Measurements from ENCODE around the gene ATP10A. TPM values are rescaled to one million over a fixed set of nuclear protein-coding genes. Genes with fewer than 3 reads are reported as not detected.
A peak's percentile ranks its signal among the peaks of the same experiment; 100 is the strongest.

Gene ATP10A
- total and polyA plus RNA-seq, 2 of the 8 experiments (the other 6 are each of a cell fraction or from before 2014, with no cell fraction given), result 2.0 to 2.8 TPM

- no peaks in the 10 kb centered on the region; a peak in 1 of 7 replicates for H3K4me1 ChIP-seq (replicated peaks in 1 of 4; ENCODE audit: control insufficient read depth in 3 of 4, insufficient read depth in 4 of 4, low read length in 3 of 4)
- H2BK20ac ChIP-seq (ENCODE audit: low read length), result no peak overlapping the region
- no peak overlapping the region for H2BK12ac ChIP-seq (ENCODE audit: low read depth, low read length)
- no peak overlapping the region for H2BK5ac ChIP-seq (ENCODE audit: low read depth, low read length)
- H3K56ac ChIP-seq (replicated peaks; ENCODE audit: insufficient read length, low read depth, low read length), result no peak overlapping the region
- H3K9me3 ChIP-seq (ENCODE audit: insufficient read depth in 2 of 2, low read depth in 1 of 2, low read length in 1 of 2), result no peaks in the 10 kb centered on the region
- no peak overlapping the region for H4K91ac ChIP-seq (replicated peaks; ENCODE audit: insufficient read length, low read length)
- FAIRE-seq (no peak), DNase-seq (ENCODE audit: low read depth in 1 of 2, low spot score in 2 of 2) (no peak)
- peak overlapping the region; percentile 83; the same call in 1 of the 2 replicates for H4K8ac ChIP-seq (ENCODE audit: extremely low read depth, insufficient read depth, low read length)
- no peak overlapping the region for H2BK120ac ChIP-seq (replicated peaks; ENCODE audit: low read depth, low read length)
- H3K36me3 ChIP-seq (ENCODE audit: control insufficient read depth in 2 of 4, insufficient read depth in 4 of 4, low read length in 3 of 4), result no peaks in the 10 kb centered on the region
- H3K79me2 ChIP-seq (ENCODE audit: control insufficient read depth in 1 of 2, insufficient read depth in 2 of 2, low read length in 2 of 2), result no peaks in the 10 kb centered on the region
- no peak overlapping the region for H3K4ac ChIP-seq (replicated peaks; ENCODE audit: insufficient read length, low read depth, low read length)
- H3K4me2 ChIP-seq (ENCODE audit: insufficient read depth in 1 of 2, low read depth in 2 of 2, low read length in 2 of 2), result no peak overlapping the region
- no peaks in the 10 kb centered on the region for H3K27me3 ChIP-seq (replicated peaks in 1 of 4; ENCODE audit: control insufficient read depth in 3 of 4, extremely low read depth in 1 of 4, insufficient read depth in 3 of 4, low read length in 3 of 4)
- no peaks in the 10 kb centered on the region; the same call in 1 of the 2 replicates for H3K23me2 ChIP-seq (ENCODE audit: low read depth, low read length)
- no peak overlapping the region for H3K9ac ChIP-seq (replicated peaks in 1 of 4; ENCODE audit: extremely low read depth in 1 of 4, low read depth in 3 of 4, low read length in 3 of 4)
- peak overlapping the region; percentile 61; the same call in 1 of the 2 replicates for H2BK15ac ChIP-seq (ENCODE audit: low read length)
- H3K27ac ChIP-seq (ENCODE audit: low read depth, low read length), result no peak overlapping the region
- POLR2A ChIA-PET (ENCODE audit: partially characterized antibody), result no interaction called here
- H3K79me1 ChIP-seq (ENCODE audit: low read depth, low read length), result no peaks in the 10 kb centered on the region
- CTCF ChIA-PET (ENCODE audit: partially characterized antibody), result interaction anchor here (1.9 to 2.1 kb wide), 2 partner anchors 30 to 120 kb away, joined by 4 to 6 read pairs; no protein-coding TSS in a partner anchor
- H3K4me3 ChIP-seq (ENCODE audit: extremely low read depth in 1 of 4, insufficient read depth in 2 of 4, low read depth in 3 of 4, low read length in 4 of 4), result no peak overlapping the region
- WGBS, 2 experiments (ENCODE audit: extremely low coverage in 1 of 2, insufficient coverage in 1 of 2, insufficient read length in 1 of 2, insufficient replicate concordance in 2 of 2, low coverage in 1 of 2, low lambda C conversion rate in 2 of 2, missing lambda C conversion rate in 1 of 2), result 90% methylated on average over 10 of the region's 10 CpGs; no CpG with 5 or more reads in 1 of the 2 experiments
- H2AFZ ChIP-seq (ENCODE audit: low read length), result 0 out of 2 replicates have a peak overlapping the region, but pooled peaks have one; percentile 57
- no peaks in the 10 kb centered on the region for H4K20me1 ChIP-seq (replicated peaks in 1 of 2; ENCODE audit: control insufficient read depth in 1 of 2, insufficient read depth in 2 of 2, low read length in 2 of 2)
- H3K18ac ChIP-seq (ENCODE audit: extremely low read depth, low read length), result no peak overlapping the region
- no peak overlapping the region for H3K14ac ChIP-seq (ENCODE audit: insufficient read length)
- no peak overlapping the region for H4K5ac ChIP-seq (ENCODE audit: insufficient read length, low read depth, low read length)
- no peak for TF ChIP-seq POLR2AphosphoS5 (IDR thresholded peaks at IDR 0.05; ENCODE audit: low read depth, low read length)
- no peak overlapping the region for H2AK5ac ChIP-seq (ENCODE audit: low read depth, low read length)
- no peak overlapping the region for H3K23ac ChIP-seq (ENCODE audit: insufficient read length)
Measured at GRCh38 chr15:25903024-25903581, 40.0 kb upstream of the ATP10A start.

Measured in H1 (cell line).